WTC11 (cell line): Measurements from ENCODE around the gene HOXD10.

Experiments used
- CTCF ChIP-seq: fragments of 200-600 bp; IDR thresholded peaks from 2 replicates; pipeline ENCODE4 v1.8.0; 2022; ENCODE audit warnings: antibody characterized with exemption
- ESRRA ChIP-seq: sonication (generic); formaldehyde crosslinking; IDR thresholded peaks from 2 replicates; pipeline ENCODE4 v1.8.1; 2022; ENCODE audit warnings: mild to moderate bottlenecking, missing genetic modification reagents, borderline replicate concordance
- IRF1 ChIP-seq: sonication (generic); formaldehyde crosslinking; IDR thresholded peaks from 2 replicates; pipeline ENCODE4 v1.8.0; 2023; ENCODE audit warnings: missing genetic modification reagents
- KAT7 ChIP-seq: sonication (generic); formaldehyde crosslinking; IDR thresholded peaks from 2 replicates; pipeline ENCODE4 v1.8.1; 2023; ENCODE audit warnings: missing genetic modification reagents, mild to moderate bottlenecking, borderline replicate concordance
- NFYB ChIP-seq: sonication (generic); formaldehyde crosslinking; conservative IDR thresholded peaks from 2 replicates; pipeline ENCODE4 v1.8.0; 2022; ENCODE audit warnings: low read depth, missing genetic modification reagents
- NR2C2 ChIP-seq: sonication (generic); formaldehyde crosslinking; IDR thresholded peaks from 2 replicates; pipeline ENCODE4 v1.8.0; 2022; ENCODE audit warnings: mild to moderate bottlenecking, missing genetic modification reagents
- TP53 ChIP-seq: sonication (generic); formaldehyde crosslinking; IDR thresholded peaks from 2 replicates; pipeline ENCODE4 v1.8.1; 2023; ENCODE audit warnings: mild to moderate bottlenecking, missing genetic modification reagents
- ZNF219 ChIP-seq: sonication (generic); formaldehyde crosslinking; IDR thresholded peaks from 2 replicates; pipeline ENCODE4 v1.8.0; 2023; ENCODE audit warnings: missing genetic modification reagents, mild to moderate bottlenecking, borderline replicate concordance

- TF ChIP-seq IRF1 (CRISPR knock-in tag) = no peak
- no peak for TF ChIP-seq CTCF
- TF ChIP-seq NR2C2 = no peak
- TF ChIP-seq KAT7 (CRISPR knock-in tag) = no peak
- no peak for TF ChIP-seq ESRRA (CRISPR knock-in tag)
- TF ChIP-seq NFYB = no peak
- TF ChIP-seq TP53 (CRISPR knock-in tag) = no peak
- no peak for TF ChIP-seq ZNF219
Measured at GRCh38 chr2:176156301-176156806, 39.8 kb downstream of the HOXD10 start.
